HuH-7 (cell line): ENCODE measurements around the gene ZDHHC14.
"Not testable (repeated sequence)": the region's sequence is repeated elsewhere in the genome, so short reads cannot be mapped to it uniquely, and the experiment has no call there.

ENCODE experiments used
- DNase-seq: peaks from one replicate; pipeline ENCODE4 v3.0.0; 2011; ENCODE audit warnings: low spot score

ZDHHC14 gene

DNA sequence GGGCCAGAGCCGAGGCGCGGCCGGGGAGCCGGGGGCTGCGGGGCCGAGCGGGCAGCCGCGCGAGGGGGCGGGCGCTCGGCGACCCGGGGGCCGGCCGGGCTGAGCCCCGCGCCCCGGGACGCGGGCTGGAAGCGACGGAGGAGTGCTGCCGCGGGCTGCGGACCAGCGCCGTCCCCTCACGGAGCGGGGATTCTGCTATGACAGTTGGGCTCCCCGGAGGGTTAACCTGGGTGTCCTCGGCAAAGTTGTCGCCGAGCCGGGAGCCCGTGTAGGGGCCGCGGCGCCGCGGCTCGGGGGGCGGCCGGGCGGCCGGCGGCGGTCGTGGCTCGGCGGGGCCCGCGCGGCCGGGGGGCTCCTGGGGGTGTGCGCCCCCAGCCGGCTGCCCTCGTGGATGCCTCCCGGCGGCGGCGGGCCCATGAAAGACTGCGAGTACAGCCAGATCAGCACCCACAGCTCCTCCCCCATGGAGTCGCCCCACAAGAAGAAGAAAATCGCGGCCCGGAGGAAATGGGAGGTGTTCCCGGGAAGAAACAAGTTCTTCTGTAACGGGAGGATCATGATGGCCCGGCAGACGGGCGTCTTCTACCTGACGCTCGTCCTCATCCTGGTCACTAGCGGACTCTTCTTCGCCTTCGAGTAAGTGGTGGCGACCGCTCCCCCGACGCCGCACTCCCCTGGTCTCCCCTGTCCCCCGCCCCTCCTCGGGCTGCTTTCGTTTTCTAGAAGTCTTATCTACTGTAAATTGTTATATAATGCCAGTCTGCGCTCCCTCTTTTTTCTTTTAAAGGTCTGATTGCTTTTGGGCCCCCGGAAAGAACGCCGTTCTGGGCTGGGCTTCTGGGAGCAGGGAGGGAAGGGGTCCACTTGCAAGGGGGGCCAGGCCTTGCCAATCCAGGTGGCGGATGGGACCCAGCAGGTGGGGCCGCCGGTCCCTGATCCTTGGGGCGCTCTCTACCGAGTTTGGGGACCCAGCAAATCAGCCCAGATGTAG is 936 bp downstream of the ZDHHC14 start:
- DNase-seq = peak; percentile 71

DNA sequence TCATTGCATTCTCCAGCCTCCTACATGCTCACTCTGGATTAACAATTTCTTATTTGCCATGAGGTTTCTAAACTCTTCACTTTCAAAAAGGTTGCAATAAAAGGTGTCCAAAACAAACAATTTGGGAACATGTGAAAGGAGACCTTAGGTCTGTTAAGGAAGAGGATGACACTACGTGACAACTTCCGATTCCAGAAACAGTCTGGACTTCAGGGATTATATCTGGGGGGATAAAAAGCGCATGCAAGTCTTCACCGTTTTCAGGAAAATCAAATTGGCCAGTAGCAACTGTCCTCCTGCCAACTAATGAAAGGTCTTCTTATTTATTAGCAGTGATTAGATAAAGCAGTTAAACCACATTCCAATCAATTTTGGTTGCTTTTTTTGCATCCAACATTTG is 1.8 kb downstream of the ZDHHC14 start:
- no peak for DNase-seq

DNA sequence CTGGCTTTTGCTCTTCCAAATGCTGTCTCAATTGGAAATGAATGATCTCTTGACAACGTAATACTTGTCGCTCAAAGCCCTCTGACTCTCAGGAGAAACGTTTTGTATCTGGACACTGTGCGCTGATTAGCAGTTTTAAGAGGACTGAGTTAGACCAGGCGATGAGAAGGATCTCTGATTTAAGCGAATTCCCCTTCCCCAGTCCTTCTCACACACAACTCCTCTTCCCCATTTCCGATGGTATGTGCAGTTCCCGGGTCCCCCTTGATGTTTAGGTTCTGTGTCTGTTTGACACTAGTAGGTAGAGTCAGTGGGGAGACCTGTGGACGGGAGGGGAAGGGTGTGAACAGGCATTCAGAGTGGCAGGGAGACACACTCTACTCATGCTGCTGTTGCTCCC is 2.5 kb downstream of the ZDHHC14 start:
- no peak for DNase-seq

DNA sequence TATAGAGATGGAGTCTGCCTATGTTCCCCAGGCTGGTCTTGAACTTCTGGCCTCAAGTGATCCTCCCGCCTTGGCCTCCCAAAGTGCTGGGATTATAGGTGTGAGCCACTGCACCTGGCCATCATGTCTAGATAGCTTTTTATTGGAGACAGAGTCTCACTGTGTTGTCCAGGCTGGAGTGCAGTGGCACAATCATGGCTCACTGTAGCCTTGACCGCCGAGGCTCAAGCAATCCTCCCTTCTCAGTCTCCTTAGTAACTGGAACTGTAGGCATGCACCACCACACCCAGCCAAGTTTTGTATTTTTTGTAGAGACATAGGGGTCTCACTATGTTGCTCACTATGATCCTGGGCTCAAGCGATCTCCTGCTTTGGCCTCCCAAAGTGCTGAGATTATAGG is 4.0 kb downstream of the ZDHHC14 start:
- DNase-seq = not testable (repeated sequence)

DNA sequence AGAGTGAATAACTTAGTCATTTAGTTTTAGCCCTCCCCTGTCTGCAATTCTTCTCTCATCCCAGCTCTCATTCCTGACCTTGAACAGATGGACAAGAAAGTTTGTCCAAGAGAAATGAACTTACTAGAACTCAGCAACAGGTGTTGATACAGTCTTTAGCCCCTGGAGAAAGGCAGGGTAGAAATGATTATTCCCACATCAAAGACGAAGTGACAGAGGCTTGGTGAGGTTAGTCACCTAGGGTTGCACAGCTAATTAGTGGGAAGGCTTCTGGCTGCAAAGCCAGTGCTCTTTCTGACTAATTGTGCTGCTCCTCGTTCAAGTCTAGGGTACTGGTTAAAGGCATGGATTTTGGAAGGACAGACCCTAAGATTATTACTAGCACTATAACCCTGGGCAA is 4.5 kb downstream of the ZDHHC14 start:
- no peak for DNase-seq

DNA sequence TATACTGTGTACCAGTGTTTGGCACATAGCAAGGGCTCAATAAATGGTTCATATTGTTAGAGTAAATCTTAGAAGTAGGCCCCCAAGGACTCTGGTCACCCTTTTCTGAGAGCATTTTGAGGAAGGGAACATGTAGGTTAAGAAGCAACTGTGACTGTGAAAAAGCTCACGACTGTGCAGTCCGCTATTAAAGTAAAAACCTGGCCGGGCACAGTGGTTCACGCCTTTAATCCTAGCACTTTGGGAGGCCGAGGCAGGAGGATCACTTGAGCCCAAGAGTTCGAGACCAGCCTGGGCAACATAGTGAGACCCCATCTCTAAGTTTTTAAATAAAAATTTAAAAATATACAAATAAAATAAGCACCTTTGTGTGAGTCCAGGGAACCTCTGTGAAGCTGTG is 5.0 kb downstream of the ZDHHC14 start:
- no peak for DNase-seq

DNA sequence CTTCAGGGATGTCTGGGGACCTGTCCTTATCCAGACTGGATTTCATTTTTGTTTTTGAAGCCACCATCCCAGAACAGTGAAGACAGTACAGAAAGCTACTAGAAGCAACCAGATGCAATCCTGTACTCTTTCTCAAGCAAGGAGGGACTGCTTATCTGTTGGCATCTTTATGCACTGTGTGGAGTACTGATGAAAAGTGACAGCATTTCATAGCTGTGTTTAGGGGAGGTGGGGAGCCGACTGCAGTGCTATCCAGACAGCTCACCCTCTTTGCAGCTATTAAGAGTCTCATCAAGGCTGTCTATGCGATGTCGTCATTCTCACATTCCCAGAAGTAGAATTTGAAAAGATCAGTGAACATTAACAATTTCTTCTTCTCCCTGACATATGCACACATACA is 5.5 kb downstream of the ZDHHC14 start:
- DNase-seq = no peak

DNA sequence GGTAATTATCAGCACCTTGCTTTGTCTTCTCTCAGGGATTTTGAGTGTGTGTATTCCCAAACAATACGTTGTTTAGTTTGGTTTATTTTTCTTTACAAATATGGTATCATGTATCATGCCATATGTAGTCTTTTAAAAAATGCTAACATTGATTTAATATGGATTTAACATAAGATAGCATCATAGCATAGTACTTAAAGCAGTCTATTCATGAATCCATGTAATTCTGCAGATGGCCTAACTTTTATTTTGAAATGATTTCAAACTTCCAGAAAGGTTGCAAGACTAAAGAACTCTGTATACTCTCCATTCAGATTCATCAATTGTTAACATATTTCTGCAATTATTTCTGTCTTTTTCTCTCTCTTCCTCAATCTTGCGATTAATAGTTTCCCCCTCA is 7.9 kb downstream of the ZDHHC14 start:
- no peak for DNase-seq

DNA sequence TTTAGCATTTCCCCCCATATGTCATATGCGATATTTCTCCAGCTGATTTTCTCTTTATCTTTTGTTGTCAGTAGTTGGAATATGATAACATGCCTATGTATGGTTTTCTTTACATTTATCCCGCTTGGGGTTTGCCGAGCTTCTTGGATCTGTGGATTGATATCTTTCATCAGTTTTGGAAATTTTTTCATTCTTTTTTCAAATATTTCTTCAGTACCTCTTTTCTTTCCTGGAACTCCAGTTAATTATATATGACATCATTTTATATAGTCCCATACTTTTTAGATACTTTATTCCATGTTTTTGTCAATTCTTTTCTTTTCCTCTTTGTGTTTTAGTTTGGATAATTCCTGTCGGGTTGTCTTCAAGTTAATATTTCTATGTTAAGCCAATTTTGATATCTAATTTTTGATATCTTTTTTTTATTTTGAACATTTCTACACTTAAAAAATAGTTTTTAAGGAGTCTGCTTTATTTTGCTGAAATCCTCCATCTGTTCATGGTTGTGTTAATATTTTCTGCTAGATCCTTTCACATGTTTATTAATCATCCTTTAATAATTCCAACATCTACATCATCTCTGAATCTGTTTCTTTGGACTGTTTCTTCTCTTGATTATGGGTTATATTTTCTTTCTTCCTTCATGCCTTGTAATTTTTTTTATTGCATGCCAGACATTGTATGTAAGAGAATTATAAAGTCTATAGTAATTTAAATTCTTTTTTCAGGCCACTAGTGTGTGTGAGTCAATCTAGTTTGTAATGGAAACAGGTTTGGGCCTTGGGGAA is 9.5 kb downstream of the ZDHHC14 start:
- no peak for DNase-seq

DNA sequence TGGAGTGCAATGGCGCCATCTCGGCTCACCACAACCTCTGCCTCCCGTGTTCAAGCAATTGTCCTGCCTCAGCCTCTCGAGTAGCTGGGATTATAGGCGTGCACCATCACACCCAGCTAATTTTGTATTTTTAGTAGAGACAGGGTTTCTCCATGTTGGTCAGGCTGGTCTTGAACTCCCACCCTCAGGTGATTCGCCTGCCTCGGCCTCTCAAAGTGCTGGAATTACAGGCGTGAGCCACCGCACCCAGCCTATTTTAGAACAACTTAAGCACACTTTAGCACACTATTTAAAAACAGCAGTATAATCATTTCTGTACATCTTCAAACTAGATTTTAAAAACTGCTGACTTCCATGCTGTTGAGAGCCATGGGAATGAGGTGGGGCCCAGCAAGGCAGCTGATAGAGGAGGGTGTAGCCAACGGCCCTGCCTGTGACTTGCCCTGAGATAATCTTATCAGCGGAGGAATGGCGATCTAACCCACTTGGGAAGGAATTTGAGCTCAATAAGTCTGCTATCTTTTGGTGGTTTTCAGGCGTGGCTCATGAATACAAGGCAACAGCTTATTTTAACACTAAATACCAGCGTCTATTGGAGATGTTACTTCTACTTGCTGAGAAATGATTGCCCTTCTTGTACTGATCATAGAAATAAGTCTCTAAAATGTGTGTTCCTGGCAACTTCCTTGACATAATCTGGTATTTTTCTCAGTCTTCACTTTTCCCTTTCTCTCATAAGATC is 12.1 kb downstream of the ZDHHC14 start:
- peak; percentile 48 for DNase-seq

DNA sequence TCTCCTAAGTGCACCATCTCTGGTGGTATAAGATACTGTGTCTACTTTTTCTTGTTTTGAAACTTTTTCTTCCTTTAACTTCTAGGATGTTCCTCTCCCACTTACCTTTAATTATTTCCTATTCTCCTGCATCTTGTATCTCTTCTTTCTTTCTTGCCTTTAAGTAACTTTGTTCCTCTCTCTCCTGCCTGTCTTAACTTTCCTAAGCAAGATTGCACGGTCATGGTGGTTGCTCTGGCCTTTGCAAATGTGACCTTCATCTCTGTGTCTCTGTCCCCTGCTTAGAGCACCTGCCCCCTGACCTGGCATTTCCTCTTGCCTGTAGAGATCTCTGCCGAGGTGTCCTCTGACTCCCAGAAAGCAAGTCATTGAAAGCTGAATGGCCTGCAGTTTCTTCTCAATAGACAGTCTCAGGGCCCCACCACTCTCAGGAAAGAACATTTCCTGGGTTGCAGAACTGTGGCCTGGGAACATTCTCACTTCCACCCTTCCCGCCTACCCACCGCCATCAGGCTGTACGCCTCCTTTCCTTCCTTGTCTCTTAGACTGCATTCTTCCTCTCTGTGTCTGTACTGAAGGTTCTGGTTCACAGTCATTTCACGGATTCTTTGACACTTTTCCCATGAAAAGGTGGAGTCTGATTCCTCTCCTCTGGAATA is 12.8 kb downstream of the ZDHHC14 start:
- no peak for DNase-seq

DNA sequence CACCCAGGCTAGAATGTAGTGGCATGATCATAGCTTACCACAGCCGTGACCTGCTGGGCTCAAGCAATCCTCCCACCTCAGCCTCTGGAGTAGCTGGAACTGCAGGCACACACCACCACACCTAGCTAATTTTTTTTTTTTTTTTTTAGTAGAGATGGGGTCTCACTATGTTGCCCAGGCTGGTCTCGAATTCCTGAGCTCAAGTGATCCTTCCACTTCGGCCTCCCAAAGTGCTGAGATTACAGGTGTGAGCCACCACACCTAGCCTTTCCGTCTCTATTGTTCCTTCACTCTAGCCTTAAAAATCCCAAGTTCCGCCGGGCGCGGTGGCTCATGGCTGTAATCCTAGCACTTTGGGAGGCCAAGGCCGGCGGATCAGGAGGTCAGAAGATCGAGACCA is 14.2 kb downstream of the ZDHHC14 start:
- not testable (repeated sequence) for DNase-seq

DNA sequence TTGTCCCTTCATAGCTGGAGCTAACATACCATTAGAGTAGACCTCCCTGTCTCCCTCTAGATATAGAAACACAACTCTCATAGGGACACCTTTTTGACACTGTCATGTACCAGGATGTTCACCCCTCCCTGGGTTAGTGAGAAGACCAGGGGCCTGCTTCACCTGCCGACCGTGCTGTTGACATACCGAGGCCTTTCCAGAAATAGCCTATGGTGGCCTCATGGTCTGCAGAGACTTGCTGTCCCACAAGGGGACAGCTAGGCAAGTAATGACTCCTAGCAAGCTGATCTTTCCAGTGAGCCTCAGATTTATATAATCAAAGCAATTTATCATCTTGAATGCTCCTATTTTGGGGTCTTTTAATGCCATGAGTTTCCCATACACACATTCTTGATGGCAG is 15.0 kb downstream of the ZDHHC14 start:
- peak; percentile 42 for DNase-seq

DNA sequence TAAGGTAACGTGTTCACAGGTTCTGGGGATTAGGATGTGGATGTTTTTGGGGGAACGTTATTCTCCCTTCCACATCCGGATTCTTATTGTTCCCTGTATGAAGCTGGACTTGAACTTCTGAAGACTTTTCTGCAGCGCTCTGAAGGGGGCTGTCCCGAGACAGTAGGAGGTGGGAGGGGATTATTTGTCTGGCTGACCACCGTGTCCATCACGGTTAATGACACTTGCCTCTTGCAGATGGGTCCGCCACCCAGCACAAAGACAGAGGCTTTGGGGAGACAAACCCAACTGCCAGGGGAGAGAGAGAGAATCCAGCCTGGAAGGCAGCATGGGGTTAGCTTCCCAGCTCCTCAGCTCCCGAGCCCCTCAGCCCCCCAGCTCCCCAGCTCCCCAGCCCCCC is 16.7 kb downstream of the ZDHHC14 start:
- DNase-seq = no peak

DNA sequence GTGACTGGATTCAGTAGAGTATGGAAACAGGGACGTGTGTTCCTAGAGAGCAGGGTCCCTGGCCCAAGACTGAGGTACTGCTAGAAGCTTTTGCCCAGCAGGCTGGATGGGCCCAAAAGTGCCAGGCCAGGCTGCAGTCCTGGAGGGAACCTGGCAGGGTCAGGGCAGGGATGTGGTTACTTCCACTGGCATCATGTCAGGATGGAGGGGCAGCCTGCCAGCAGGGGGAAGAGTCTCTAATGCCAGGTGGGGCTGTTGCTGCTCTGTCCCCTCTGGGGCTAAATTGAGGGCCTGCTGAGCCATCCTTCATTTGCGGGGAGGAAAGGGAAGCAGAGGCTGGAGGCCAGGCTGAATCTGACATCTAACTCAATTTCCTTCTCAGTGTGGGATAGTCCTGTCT is 17.2 kb downstream of the ZDHHC14 start:
- no peak for DNase-seq

DNA sequence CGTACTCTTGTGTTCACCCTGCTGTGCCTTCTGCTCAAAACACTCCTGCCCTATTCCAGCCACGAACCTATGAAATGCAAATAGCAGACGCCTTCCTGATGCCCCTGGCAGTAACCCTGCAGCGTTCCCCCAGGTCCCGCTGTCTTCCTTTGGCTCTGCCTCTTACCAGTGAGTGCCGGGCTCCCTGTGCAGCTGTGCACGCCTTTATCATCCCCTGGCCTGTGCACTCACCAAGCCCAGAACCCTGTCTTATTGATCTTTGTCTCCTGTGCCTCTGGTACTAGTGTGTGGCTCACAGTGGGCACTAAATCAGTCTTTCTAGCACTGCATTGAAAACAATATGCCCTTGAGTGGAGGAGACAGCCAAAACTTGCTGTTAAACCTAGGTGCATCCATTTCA is 19.7 kb downstream of the ZDHHC14 start:
- no peak for DNase-seq

DNA sequence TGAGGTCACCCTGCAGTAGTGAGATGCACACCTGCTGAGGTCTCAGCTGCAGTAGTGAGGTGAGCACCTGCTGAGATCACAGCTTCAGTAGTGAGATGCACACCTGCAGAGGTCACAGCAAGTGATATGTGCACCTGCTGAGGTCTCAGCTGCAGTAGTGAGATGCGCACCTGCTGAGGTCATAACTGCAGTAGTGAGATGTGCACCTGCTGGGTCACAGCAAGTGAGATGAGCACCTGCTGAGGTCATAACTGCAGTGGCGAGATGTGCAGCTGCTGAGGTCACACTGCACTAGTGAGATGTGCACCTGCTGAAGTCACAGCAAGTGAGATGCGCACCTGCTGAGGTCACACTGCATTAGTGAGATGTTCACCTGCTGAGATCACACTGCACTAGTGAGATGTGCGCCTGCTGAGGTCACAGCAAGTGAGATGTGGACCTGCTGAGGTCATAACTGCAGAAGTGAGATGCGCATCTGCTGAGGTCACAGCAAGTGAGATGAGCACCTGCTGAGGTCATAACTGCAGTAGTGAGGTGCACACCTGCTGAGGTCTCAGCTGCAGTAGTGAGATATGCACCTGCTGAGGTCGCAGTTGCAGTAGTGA is 20.8 kb downstream of the ZDHHC14 start:
- no peak for DNase-seq

DNA sequence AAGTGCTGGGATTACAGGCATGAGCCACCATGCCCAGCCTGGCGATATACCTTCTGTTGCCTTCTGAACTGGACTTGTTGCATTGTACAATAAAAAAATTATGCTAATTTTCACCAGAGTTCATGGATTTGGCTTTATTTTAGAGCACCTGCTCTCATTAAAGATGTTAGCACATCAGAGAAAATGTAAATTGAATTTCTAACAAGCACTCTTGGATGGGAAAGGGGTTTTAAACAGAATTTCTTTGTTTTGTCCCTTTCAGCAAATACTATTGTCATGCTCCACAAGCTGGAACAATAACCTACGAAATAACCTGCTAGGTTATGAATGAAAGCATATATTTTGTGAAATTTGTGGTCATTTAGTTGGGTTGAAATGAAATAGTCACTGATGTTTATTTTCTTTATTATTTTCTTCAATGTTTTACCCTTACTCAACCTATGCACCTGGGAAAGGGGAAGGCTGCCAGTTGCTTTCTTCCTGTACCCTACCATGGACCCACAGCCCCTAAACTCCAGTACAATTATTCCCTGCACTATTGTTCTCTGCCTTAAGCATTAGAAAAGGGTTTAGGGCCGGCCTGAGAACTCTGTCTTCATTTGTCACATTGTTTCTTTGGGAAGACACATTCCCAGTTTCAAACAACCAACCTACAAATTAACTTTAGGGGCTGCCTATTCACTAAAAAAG is 22.2 kb downstream of the ZDHHC14 start:
- DNase-seq = no peak

DNA sequence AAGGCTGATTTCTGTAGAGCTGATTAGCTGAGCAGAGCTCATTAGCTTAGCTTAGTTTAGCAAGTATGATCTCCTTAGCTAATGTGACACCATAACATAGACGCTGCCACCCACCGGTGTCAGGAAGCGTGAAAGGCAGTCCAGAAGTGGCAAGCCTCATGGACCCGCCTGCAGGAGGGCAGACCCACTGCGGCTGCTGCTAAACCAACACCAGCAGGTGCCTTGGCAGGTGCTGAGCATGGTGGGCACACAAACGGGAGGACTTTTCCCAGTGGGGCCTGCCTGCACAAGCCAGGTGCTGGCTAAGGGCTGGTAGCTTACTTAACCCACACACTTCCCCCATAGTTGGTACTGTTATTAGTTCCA is 22.7 kb downstream of the ZDHHC14 start:
- DNase-seq = no peak

DNA sequence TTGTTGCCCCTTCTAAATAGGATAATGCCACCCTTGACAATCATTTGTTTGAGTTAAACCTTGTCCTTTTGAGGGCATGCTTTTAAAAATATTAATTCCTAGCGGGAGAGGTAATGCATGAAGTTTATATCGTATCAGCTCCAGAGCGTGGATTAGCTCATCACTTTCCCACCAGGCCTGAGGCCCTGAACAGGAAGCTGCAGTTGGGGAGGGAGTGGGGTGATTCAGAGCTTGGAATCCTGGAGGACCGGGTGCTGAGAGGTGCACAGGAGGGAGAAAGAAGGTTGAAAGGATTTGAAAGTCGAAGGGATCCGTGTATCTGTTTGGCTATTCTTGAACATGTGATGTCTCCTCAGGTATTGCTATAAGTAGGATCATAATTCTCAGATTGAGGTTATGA is 25.0 kb downstream of the ZDHHC14 start:
- no peak for DNase-seq

DNA sequence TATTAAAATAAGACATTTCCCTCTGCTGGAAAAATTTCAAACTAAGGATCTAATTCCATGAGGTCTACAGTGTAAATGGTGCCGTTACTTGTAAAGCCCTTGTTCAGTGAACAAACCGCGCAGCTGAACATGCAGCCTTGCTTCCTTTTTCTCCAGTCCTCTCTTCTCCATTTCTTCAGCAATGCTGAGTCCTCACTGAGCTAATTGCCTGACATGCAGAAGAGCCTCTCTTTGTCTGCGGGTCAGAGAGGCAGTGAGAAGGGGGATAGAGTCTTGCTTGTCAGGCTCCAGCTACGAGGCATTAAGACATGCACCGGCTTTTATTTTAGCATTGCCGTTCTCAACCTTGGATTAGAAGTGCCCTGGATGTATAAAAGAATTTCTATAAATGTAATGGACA is 25.7 kb downstream of the ZDHHC14 start:
- no peak for DNase-seq
